ENCODE results near the gene MYO5B.
"Not testable (repeated sequence)": the region's sequence is repeated elsewhere in the genome, so short reads cannot be mapped to it uniquely, and the experiment has no call there.

Gene MYO5B

GRCh38 chr18:49910019-49910418 lies 284.9 kb downstream of the MYO5B start:
- DNase-seq = no peak

- peak; percentile 44 for DNase-seq
These were observed 287.5 kb downstream of the MYO5B start for GRCh38 chr18:49907346-49907929.

- DNase-seq = no peak
These were observed 289.2 kb downstream of the MYO5B start for GRCh38 chr18:49905771-49906170.

GRCh38 chr18:49904871-49905555 lies 289.9 kb downstream of the MYO5B start:
- DNase-seq = no peak

GRCh38 chr18:49901862-49902340 lies 293.0 kb downstream of the MYO5B start:
- DNase-seq = no peak

- DNase-seq = peak; percentile 47
These were observed 295.2 kb downstream of the MYO5B start for GRCh38 chr18:49899657-49900330.

- DNase-seq = no peak
These were observed 296.5 kb downstream of the MYO5B start for GRCh38 chr18:49898421-49898820.

- DNase-seq = no peak
These were observed 300.3 kb downstream of the MYO5B start for GRCh38 chr18:49894517-49895226.

GRCh38 chr18:49893036-49893435 lies 301.9 kb downstream of the MYO5B start:
- DNase-seq = no peak

GRCh38 chr18:49892148-49892924 lies 302.6 kb downstream of the MYO5B start:
- no peak for DNase-seq

GRCh38 chr18:49890041-49890440 lies 304.9 kb downstream of the MYO5B start:
- DNase-seq = peak; percentile 89

- not testable (repeated sequence) for DNase-seq
These were observed 305.4 kb downstream of the MYO5B start for GRCh38 chr18:49889552-49889951.

- DNase-seq = no peak
These were observed 307.8 kb downstream of the MYO5B start for GRCh38 chr18:49886891-49887764.

- DNase-seq = no peak
These were observed 310.0 kb downstream of the MYO5B start for GRCh38 chr18:49884959-49885358.

- no peak for DNase-seq
These were observed 310.5 kb downstream of the MYO5B start for GRCh38 chr18:49884465-49884864.

GRCh38 chr18:49880661-49881060 lies 314.3 kb downstream of the MYO5B start:
- DNase-seq = no peak

GRCh38 chr18:49879271-49879580 lies 315.7 kb downstream of the MYO5B start:
- DNase-seq = no peak

GRCh38 chr18:49878567-49879270 lies 316.2 kb downstream of the MYO5B start:
- no peak for DNase-seq

- no peak for DNase-seq
These were observed 316.9 kb downstream of the MYO5B start for GRCh38 chr18:49878015-49878414.

- DNase-seq = no peak
These were observed 318.4 kb downstream of the MYO5B start for GRCh38 chr18:49876536-49876935.

GRCh38 chr18:49875783-49876182 lies 319.2 kb downstream of the MYO5B start:
- peak; percentile 80 for DNase-seq

All from NCI-H2171 treated with DMSO at 0.1 percent for 48 hours (cell line).